Stimulated activated CD4-positive, alpha-beta T cell treated with anti-CD3 and anti-CD28 coated beads, Interleukin-15, amount 100 ng/mL, for 48 hours (primary cell): Measurements from ENCODE around the gene CYB561D1.

ENCODE experiments used
- DNase-seq, 2 donors: peaks; one replicate each; pipeline ENCODE4 v3.0.0-alpha.2; 2020; ENCODE audit warnings: low read depth in 2 of 2

The CYB561D1 gene

GRCh38 chr1:109529881-109530456 lies 36.1 kb downstream of the CYB561D1 start:
- no peak for DNase-seq

- DNase-seq: no peak
Observed at GRCh38 chr1:109530457-109531087, 36.7 kb downstream of the CYB561D1 start.

GRCh38 chr1:109531380-109531779 lies 37.5 kb downstream of the CYB561D1 start:
- DNase-seq: no peak

GRCh38 chr1:109531826-109532364 lies 38.0 kb downstream of the CYB561D1 start:
- DNase-seq: no peak

GRCh38 chr1:109532365-109533136 lies 38.7 kb downstream of the CYB561D1 start:
- DNase-seq: peak; percentile 80 to 88

GRCh38 chr1:109534307-109534858 lies 40.5 kb downstream of the CYB561D1 start:
- no peak for DNase-seq

- no peak for DNase-seq
Observed at GRCh38 chr1:109535481-109535880, 41.6 kb downstream of the CYB561D1 start.

- DNase-seq: no peak
Observed at GRCh38 chr1:109535971-109536491, 42.1 kb downstream of the CYB561D1 start.

- no peak for DNase-seq
Observed at GRCh38 chr1:109537450-109538178, 43.7 kb downstream of the CYB561D1 start.

- DNase-seq: no peak
Observed at GRCh38 chr1:109538827-109539555, 45.1 kb downstream of the CYB561D1 start.

GRCh38 chr1:109539676-109540075 lies 45.8 kb downstream of the CYB561D1 start, which contains the start of gene GPR61:
GPR61 (plus strand) TSS chr1:109539872; CDS start chr1:109543023, 3,151 bp downstream.
- DNase-seq: no peak

GRCh38 chr1:109541102-109541501 lies 47.2 kb downstream of the CYB561D1 start:
- DNase-seq: no peak

GRCh38 chr1:109542657-109543056 lies 48.8 kb downstream of the CYB561D1 start:
- DNase-seq: no peak

- DNase-seq: no peak
Observed at GRCh38 chr1:109543283-109543987, 49.5 kb downstream of the CYB561D1 start.

- DNase-seq: no peak
Observed at GRCh38 chr1:109543988-109544735, 50.3 kb downstream of the CYB561D1 start.

GRCh38 chr1:109546311-109547109 lies 52.6 kb downstream of the CYB561D1 start:
- DNase-seq: peak; percentile 78 to 88

- no peak for DNase-seq
Observed at GRCh38 chr1:109547463-109548320, 53.8 kb downstream of the CYB561D1 start.
